Activated naive CD4-positive, alpha-beta T cell treated with Interleukin-2 at 50 U/mL for 16 hours (primary cell): ENCODE data around the gene CLEC2L.

Experiments used
- DNase-seq: peaks from one replicate; pipeline ENCODE4 v3.0.0-alpha.2; 2020

CLEC2L gene

GRCh38 chr7:139559364-139560105 lies 36.0 kb downstream of the CLEC2L start:
- no peak for DNase-seq

DNA sequence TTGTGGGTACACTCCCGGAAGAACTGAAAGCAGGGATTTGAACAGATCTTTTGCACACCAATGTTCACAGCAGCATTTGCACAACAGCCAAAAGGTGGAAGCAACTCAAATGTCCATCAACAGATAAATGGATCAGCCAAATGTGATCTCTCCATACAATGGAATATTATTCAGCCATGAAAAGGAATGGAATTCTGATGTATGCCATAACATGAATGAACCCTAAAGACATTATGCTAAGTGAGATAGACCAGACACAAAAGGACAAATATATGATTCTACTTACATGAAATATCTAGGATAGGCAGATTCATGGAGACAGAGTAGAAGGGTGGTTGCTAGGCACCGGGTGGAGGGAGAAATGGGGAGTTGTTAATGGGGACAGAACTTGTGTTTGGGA lies 36.7 kb downstream of the CLEC2L start:
- DNase-seq: no peak

DNA sequence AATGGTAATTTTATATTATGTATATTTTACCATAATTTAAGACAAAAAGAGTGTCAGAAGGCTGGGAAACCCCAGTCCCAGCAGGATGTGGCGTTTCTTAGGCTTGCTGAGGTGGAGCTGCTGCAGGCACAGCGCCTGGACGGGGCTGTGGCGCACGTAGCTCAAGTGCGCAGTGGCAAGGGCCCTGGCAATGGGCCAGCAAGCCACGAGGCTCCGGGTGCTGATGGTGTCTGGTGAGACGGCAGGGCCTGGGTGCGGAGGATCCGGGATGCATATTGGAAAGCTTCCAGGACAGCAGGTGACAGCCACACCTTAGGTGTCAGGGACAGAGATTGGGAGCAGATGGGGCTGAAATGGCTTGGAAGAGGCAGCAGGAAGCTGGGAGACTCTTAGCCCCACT lies 37.2 kb downstream of the CLEC2L start:
- DNase-seq: no peak

- no peak for DNase-seq
Measured at GRCh38 chr7:139562491-139562890, 39.0 kb downstream of the CLEC2L start.

- DNase-seq: no peak
Measured at GRCh38 chr7:139562961-139563565, 39.6 kb downstream of the CLEC2L start.

DNA sequence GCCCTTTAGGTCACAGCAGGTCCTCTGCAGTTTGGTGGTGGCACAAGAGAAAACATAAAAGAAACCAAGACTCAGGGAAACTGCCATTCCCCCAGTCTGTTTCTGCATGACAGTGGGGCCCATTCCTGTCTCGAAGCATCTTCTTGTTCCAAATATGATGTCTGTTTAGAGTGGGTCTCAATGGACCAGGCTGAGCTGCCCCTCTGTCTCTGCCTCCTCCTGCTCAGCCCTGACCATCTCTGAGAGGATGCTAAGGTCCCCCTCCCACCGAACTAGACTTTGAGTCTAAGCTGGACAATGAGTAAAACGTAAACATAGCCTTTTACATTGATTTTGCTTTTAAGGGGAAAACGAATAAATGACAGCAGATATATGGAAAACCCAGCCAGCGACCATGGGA lies 40.4 kb downstream of the CLEC2L start:
- DNase-seq: no peak

- no peak for DNase-seq
Measured at GRCh38 chr7:139566075-139566474, 42.6 kb downstream of the CLEC2L start.

DNA sequence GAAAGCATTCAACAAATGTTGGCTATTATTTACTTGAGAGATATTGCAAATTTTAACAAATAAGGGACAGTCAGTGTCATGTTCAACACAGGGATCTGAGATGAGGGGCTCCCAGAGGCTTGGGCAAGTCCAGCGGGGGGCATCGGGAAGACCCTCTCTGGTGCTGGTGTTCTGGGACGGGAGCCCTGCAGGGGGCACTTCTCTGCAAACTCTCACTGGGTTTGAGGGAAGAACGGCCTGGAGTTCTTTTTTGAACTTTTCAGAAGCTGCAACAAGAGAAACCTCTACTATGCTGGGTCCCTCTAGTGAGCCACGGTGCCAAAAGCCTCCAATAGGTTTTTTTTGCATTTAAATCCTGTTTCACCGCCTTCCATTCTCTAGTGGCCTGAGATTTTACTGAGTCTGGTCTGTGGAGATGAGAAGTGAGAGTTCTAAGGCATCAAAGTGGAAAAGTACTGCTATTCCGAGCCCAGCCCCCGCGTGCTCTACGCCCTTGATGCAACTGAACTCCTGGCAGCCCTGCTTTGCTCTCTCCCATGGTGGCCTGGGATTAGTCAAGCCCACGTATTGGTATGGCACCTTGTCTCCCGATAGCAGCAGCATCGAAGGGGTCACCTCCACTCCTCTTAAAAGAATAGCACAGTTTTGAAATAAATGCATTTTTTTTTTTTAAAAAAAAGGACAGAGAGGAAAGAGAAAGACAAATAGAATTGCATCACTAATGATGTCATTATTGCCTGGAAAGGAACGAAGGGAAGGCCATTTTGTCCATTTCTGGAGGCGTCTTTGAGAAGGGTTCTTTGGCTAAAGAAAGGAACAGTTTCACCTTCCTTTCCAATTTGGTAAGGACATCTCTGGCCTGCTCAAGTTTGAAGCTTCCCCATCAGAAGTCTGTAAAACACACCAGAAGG lies 43.5 kb downstream of the CLEC2L start:
- DNase-seq: no peak

GRCh38 chr7:139567647-139568345 lies 44.3 kb downstream of the CLEC2L start:
- DNase-seq: no peak

DNA sequence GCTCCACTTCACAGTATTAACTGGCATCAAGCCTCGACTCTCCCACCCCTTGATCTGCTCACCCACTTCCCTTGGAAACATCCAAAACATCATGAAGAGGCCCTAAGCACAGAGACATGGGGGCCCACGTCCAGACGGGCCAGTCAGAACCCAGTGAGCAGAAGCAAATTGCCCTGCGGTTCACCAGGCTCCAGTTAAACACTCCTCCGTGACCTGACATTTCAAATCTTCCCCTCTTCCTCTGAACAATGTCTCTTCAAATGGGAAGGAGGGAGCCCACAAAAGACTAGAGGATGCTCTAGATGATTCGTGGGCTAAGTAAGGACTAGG lies 44.8 kb downstream of the CLEC2L start:
- DNase-seq: no peak

DNA sequence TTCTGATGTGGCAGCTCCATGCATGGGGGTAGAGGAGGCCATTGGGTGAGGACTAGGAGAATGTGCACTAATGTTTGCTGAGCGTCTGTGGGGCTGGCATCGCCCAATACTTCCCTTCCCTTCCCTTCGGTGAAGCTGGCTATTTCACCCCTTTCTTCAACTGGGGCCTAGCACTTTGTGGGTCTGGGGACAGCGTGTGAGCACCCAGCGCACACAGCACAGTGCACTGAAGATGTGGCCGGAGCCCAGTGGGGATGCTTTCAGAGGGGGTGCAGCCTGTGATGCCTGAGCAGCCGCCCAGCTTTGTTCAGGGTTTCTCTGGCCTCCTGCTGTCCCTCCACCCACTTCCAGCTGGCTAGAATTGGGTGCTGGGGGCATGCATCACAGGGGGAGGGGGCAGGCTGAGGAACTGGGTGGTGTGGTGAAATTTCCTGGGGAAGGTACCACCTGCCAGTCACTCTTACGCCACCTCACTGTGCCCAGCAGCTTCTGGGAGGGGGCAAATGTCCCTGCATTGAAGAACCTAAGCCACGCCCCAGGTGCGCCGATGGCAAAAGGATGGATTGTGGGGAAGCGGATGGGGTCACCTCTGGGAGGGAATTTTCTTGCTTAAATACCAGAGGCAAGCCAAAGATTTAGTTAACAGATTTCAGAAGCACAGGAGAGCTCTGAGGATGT lies 45.5 kb downstream of the CLEC2L start:
- DNase-seq: no peak

- DNase-seq: no peak
Measured at GRCh38 chr7:139570119-139570518, 46.6 kb downstream of the CLEC2L start.

- DNase-seq: no peak
Measured at GRCh38 chr7:139570626-139571025, 47.1 kb downstream of the CLEC2L start.

DNA sequence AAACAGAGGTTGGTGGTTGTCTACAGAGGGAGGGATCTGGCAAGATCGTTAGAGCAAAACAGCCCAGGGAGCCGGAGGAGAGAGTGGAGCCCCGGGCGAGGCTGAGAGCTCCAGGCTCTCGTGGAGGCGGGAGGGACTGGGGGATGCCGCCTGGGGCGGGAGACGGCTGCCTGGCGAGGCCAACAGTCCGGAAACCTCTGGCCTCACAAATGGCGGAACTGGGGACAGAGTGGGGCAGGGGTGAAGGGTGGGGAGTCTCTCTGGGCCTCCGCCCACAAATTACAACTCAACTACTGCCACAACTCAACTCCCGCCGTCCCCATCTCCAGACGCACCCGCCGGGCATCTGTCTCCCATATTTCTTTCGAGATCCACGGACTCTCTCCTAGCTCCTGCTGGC lies 47.7 kb downstream of the CLEC2L start:
- DNase-seq: no peak

GRCh38 chr7:139571651-139572050 lies 48.2 kb downstream of the CLEC2L start:
- no peak for DNase-seq

- DNase-seq: no peak
Measured at GRCh38 chr7:139572071-139572470, 48.6 kb downstream of the CLEC2L start.

GRCh38 chr7:139572704-139573385 lies 49.4 kb downstream of the CLEC2L start:
- no peak for DNase-seq

DNA sequence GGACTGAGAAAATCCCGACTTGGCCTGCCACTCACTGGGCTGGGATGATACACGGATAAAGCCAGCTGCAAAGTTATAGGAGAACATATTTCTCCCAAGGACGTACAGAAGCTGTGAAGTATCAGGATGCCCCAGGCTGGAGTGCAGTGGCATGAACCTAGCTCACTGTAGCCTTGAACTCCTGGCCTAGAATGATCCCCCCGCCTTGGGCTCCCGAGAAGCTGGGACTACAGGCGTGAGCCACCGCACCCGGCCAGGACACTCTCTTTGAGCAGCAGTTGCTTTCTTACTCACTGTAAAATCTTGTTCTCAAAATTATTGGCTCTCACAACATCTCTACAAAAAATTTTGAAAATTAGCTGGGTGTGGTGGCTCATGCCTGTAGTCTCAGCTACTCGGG lies 50.4 kb downstream of the CLEC2L start:
- DNase-seq: no peak

GRCh38 chr7:139574618-139575337 lies 51.3 kb downstream of the CLEC2L start:
- DNase-seq: no peak

DNA sequence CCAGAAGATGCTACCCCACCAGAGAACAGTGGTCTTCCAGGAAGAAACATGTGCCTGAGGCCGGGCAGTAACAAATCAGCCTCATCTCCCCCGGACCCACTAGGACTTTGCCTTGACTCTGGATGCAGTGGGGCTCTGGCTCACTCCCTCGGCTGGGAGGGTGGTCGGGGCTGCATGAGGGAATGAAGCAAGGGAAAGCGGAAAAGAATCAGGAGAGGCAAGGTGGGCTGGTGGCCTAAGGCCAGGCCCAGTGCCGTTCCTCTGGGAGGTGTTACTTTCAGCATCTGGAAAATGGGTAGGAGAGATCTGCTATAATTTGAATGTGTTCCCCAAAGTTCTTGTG lies 51.8 kb downstream of the CLEC2L start:
- no peak for DNase-seq

- no peak for DNase-seq
Measured at GRCh38 chr7:139576179-139576973, 52.9 kb downstream of the CLEC2L start.
